Gastrocnemius medialis (tissue), 4 donors: Measurements from ENCODE around the gene KIF2A.

Source experiments
- CTCF ChIP-seq, 5 experiments: fragments of 450-650 bp in 3 of 5; fragments of 200-600 bp in 2 of 5; sonication (generic) in 2 of 5; IDR thresholded peaks in 4 of 5; conservative IDR thresholded peaks in 1 of 5; 1 replicate in 4 of 5; 2 replicates in 1 of 5; pipeline ENCODE4 v1.5.1; 2016 to 2019; ENCODE audit warnings: antibody characterized with exemption in 5 of 5, mild to moderate bottlenecking in 3 of 5, moderate library complexity in 3 of 5
- POLR2A ChIP-seq, 2 donors: fragments of 450-650 bp; IDR thresholded peaks; one replicate each; pipeline ENCODE4 v1.6.1; 2017; ENCODE audit warnings: antibody characterized with exemption in 2 of 2, mild to moderate bottlenecking in 2 of 2, moderate library complexity in 2 of 2

- no peak for TF ChIP-seq CTCF (IDR thresholded peaks at IDR 0.05 in 4 of 5, conservative IDR thresholded peaks at IDR 0.05 in 1 of 5)
- no peak for TF ChIP-seq POLR2A (IDR thresholded peaks at IDR 0.05)
These were observed 67.4 kb downstream of the KIF2A start for GRCh38 chr5:62373382-62373781.
